Measurements from ENCODE around the gene TRMO.

The TRMO gene

DNA sequence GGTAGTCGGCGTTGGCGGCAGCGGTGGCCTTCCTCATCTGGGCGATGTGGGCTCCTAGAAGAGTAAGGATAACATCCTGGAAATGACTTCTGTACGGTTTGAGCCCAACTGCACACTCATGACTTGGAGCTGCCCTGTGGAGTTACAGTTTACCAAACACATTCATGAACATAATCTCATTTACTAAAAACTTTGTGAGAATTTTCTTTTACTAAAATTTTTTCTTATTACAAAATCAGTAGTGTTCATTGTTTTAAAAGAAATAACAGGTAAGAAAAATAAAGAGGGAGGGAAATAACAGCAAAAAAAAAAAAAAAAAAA is 63.9 kb downstream of the TRMO start (continued):
- TF ChIP-seq ZNF843 (tag by site-specific recombination; IDR thresholded peaks at IDR 0.05), result no peak
- no peak for TF ChIP-seq ZNF138 (tag by site-specific recombination; IDR thresholded peaks at IDR 0.05; ENCODE audit: borderline replicate concordance)
- TF ChIP-seq ZNF626 (tag by site-specific recombination; IDR thresholded peaks at IDR 0.05), result no peak
- TF ChIP-seq ZNF248 (tag by site-specific recombination; IDR thresholded peaks at IDR 0.05), result no peak
- TF ChIP-seq ZNF585B (tag by site-specific recombination; IDR thresholded peaks at IDR 0.05), result no peak
- no peak for TF ChIP-seq KLF9 (tag by site-specific recombination; IDR thresholded peaks at IDR 0.05; ENCODE audit: low read depth)

DNA sequence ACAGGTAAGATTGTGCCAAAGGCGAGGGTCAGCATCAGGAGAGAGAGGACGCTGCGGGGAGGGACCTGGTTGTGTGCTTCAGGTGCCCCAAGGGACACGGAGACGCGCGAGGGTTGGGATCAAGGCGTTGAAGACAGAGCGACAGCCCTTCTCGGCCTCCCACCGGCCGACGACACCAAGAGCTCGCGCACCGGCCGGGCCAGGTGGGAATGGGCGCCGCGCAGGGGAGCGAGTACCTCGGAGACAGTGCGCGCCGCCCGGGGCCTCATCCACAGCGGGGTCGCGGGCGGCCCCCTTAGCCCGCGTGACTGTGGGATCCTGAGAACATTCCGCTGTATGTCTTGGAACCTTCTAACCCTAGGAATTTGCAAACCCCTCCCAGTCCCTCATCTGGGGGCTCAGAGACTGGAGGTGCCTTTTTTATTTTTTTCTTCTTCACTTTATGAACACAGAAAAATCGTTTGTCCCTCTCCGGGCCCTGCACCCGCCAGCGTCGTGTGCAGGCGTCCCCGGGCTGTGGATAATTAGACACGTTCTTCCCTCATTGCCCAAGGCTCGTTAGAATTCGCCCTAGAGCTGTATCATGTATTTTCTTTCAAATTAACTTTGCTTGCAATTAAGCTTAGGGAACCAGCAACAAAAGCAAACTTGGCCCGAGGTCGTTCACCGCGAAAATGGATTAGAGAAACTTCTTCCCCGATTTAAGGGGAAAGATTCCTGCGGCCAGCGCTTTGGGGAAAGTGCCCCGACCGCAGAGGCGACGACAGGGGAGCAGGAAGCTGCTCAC is 64.5 kb downstream of the TRMO start:
- CTCF ChIA-PET, result no interaction called here
- H3K4me3 ChIP-seq (ENCODE audit: low read depth, low read length), result no peak overlapping the region
- TF ChIP-seq KLF9 (tag by site-specific recombination; IDR thresholded peaks at IDR 0.05; ENCODE audit: low read depth) (no peak), ZNF623 (tag by site-specific recombination; IDR thresholded peaks at IDR 0.05) (no peak), ZNF514 (tag by site-specific recombination; IDR thresholded peaks at IDR 0.05) (no peak), ZNF266 (tag by site-specific recombination; IDR thresholded peaks at IDR 0.05; ENCODE audit: low read depth) (no peak), ZNF600 (tag by site-specific recombination; IDR thresholded peaks at IDR 0.05) (no peak)

DNA sequence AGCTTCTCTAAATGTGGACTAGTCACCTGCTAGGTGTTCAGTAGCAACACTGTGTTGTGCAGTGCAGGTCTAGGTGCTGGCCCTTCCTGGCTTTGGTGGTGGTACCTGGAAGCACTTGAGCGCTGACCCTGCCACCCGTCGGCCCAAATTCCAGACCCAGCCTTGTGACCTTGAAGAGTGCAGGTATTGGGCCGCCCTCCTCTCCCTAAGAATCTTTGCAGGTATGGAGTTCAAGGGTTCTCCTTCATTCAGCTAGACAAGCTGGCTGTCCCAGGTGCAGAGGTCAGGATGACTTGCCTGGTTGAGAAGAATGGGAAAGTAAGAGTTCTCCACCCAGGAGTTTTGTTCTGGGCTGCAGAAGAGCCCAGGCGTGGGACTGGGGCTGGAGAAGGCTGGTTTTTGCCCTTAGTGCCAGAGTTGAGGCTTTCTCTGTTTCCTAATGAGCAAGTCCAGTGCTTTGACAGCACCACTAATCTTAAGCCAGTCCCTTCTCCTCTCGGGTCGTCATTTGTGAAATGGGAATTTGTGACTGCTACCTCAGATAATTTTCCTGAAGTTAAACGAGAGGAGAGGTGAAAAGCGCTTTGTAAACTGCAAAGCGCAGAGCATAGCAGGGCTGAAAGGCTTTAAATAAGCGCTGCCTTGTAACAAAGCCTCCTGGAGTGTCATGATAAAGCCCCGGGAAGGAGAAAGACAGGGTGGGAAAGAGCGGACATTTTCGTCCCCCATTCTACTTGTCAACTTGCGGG is 65.3 kb downstream of the TRMO start:
- no peak for TF ChIP-seq ZNF350 (tag by site-specific recombination; IDR thresholded peaks at IDR 0.05)
- TF ChIP-seq ZBTB21 (tag by site-specific recombination; IDR thresholded peaks at IDR 0.05), result no peak
- TF ChIP-seq ZNF76 (tag by site-specific recombination; IDR thresholded peaks at IDR 0.05; ENCODE audit: borderline replicate concordance, low read depth), result no peak
- no peak for TF ChIP-seq KLF7 (tag by site-specific recombination; IDR thresholded peaks at IDR 0.05; ENCODE audit: borderline replicate concordance)
- TF ChIP-seq WT1 (tag by site-specific recombination; IDR thresholded peaks at IDR 0.05), result no peak
- TF ChIP-seq ZNF521 (tag by site-specific recombination; IDR thresholded peaks at IDR 0.05), result no peak
- no peak for TF ChIP-seq ZNF501 (tag by site-specific recombination; IDR thresholded peaks at IDR 0.05)
- no peak for TF ChIP-seq ZNF596 (tag by site-specific recombination; IDR thresholded peaks at IDR 0.05)
- TF ChIP-seq, protein P1, sequence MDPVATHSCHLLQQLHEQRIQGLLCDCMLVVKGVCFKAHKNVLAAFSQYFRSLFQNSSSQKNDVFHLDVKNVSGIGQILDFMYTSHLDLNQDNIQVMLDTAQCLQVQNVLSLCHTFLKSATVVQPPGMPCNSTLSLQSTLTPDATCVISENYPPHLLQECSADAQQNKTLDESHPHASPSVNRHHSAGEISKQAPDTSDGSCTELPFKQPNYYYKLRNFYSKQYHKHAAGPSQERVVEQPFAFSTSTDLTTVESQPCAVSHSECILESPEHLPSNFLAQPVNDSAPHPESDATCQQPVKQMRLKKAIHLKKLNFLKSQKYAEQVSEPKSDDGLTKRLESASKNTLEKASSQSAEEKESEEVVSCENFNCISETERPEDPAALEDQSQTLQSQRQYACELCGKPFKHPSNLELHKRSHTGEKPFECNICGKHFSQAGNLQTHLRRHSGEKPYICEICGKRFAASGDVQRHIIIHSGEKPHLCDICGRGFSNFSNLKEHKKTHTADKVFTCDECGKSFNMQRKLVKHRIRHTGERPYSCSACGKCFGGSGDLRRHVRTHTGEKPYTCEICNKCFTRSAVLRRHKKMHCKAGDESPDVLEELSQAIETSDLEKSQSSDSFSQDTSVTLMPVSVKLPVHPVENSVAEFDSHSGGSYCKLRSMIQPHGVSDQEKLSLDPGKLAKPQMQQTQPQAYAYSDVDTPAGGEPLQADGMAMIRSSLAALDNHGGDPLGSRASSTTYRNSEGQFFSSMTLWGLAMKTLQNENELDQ (tag by site-specific recombination; IDR thresholded peaks at IDR 0.05; ENCODE audit: low read depth), result no peak
- TF ChIP-seq ZNF701 (tag by site-specific recombination; IDR thresholded peaks at IDR 0.05), result no peak
- TF ChIP-seq ZNF433 (tag by site-specific recombination; IDR thresholded peaks at IDR 0.05; ENCODE audit: low read depth), result no peak
- TF ChIP-seq RBAK (tag by site-specific recombination; IDR thresholded peaks at IDR 0.05), result no peak
- no peak for TF ChIP-seq ZNF658 (tag by site-specific recombination; IDR thresholded peaks at IDR 0.05)
- no peak for TF ChIP-seq ZNF610 (tag by site-specific recombination; IDR thresholded peaks at IDR 0.05; ENCODE audit: borderline replicate concordance)
- CTCF ChIA-PET, result no interaction called here
- POLR2A ChIA-PET, result no interaction called here
- no peak overlapping the region for H3K27ac ChIP-seq (ENCODE audit: extremely low read depth, low read depth, low read length)
- H3K9me3 ChIP-seq (ENCODE audit: control insufficient read depth, insufficient read depth, low read depth, low read length), result no peaks in the 10 kb centered on the region
- no peaks in the 10 kb centered on the region for H3K36me3 ChIP-seq (ENCODE audit: control insufficient read depth in 2 of 2, insufficient read depth in 1 of 2, low read length in 2 of 2)
- H3K4me1 ChIP-seq (ENCODE audit: control insufficient read depth, insufficient read depth, low read length), result no peaks in the 10 kb centered on the region
- no peak overlapping the region for H3K4me3 ChIP-seq (ENCODE audit: low read depth, low read length)

More for the DNA sequence above, 64.5 kb downstream of the TRMO start:
- Histone ChIP-seq H3K4me1 (ENCODE audit: control insufficient read depth, insufficient read depth, low read length) (no peaks in the 10 kb centered on the region), H3K36me3 (ENCODE audit: control insufficient read depth in 2 of 2, insufficient read depth in 1 of 2, low read length in 2 of 2) (no peaks in the 10 kb centered on the region), H3K27ac (ENCODE audit: extremely low read depth, low read depth, low read length) (no peak overlapping the region), H3K9me3 (ENCODE audit: control insufficient read depth, insufficient read depth, low read depth, low read length) (no peaks in the 10 kb centered on the region)
- POLR2A ChIA-PET, result no interaction called here

All from HEK293 (cell line).